H9 (cell line): ENCODE measurements around the gene NALCN. TPM values are rescaled to one million over a fixed set of nuclear protein-coding genes. Genes with fewer than 3 reads are reported as not detected.

Source experiments
- DNase-seq: peaks from one replicate; pipeline ENCODE4 v3.0.0-alpha.2; 2017
- H2AFZ ChIP-seq: one replicate; pipeline ENCODE4 v1.6.1; 2013; ENCODE audit warnings: mild to moderate bottlenecking, low read length, control low read depth, moderate library complexity
- H2AK5ac ChIP-seq: 2 replicates; pipeline ENCODE4 v1.6.1; 2013; ENCODE audit warnings: low read length, control low read depth, mixed read lengths; ENCODE audit not compliant: insufficient read length
- H2BK120ac ChIP-seq: one replicate; pipeline ENCODE4 v1.6.1; 2013; ENCODE audit warnings: low read depth, mild to moderate bottlenecking, low read length, control low read depth, inconsistent platforms; ENCODE audit not compliant: poor library complexity, severe bottlenecking
- H2BK12ac ChIP-seq: 2 replicates; pipeline ENCODE4 v1.6.1; 2013; ENCODE audit warnings: low read length, control low read depth, mixed read lengths, low read depth; ENCODE audit not compliant: insufficient read length
- H2BK15ac ChIP-seq: 2 replicates; pipeline ENCODE4 v1.6.1; 2013; ENCODE audit warnings: low read depth, low read length, control low read depth
- H2BK20ac ChIP-seq: one replicate; pipeline ENCODE4 v1.6.1; 2013; ENCODE audit warnings: low read depth, mild to moderate bottlenecking, low read length, control low read depth, inconsistent platforms; ENCODE audit not compliant: poor library complexity, severe bottlenecking
- H2BK5ac ChIP-seq: 2 replicates; pipeline ENCODE4 v1.6.1; 2013; ENCODE audit warnings: low read length, control low read depth, mixed read lengths; ENCODE audit not compliant: insufficient read length
- H3K14ac ChIP-seq: 2 replicates; pipeline ENCODE4 v1.6.1; 2013; ENCODE audit warnings: low read length, control low read depth; ENCODE audit not compliant: insufficient read depth
- H3K18ac ChIP-seq: 2 replicates; pipeline ENCODE4 v1.6.1; 2013; ENCODE audit warnings: low read depth, mild to moderate bottlenecking, mixed read lengths, low read length, control low read depth; ENCODE audit not compliant: insufficient read length
- H3K23ac ChIP-seq: 2 replicates; pipeline ENCODE4 v1.6.1; 2013; ENCODE audit warnings: low read length, control low read depth, mixed read lengths, low read depth; ENCODE audit not compliant: insufficient read length
- H3K23me2 ChIP-seq: 2 replicates; pipeline ENCODE4 v1.6.1; 2013; ENCODE audit warnings: low read depth, mild to moderate bottlenecking, mixed read lengths, low read length, control low read depth; ENCODE audit not compliant: insufficient read length, poor library complexity, severe bottlenecking
- H3K27ac ChIP-seq: 2 replicates; pipeline ENCODE4 v1.5.1; 2013; ENCODE audit warnings: low read length, control low read depth, mixed read lengths, low read depth; ENCODE audit not compliant: insufficient read length
- H3K27me3 ChIP-seq: 2 replicates; pipeline ENCODE4 v1.6.1; 2013; ENCODE audit warnings: low read length, control low read depth, inconsistent platforms; ENCODE audit not compliant: insufficient read depth
- H3K4ac ChIP-seq: 2 replicates; pipeline ENCODE4 v1.6.1; 2013; ENCODE audit warnings: low read depth, mild to moderate bottlenecking, control low read depth, inconsistent platforms, low read length, moderate library complexity
- H3K4me1 ChIP-seq: 2 replicates; pipeline ENCODE4 v1.6.1; 2013; ENCODE audit warnings: low read length, control low read depth, inconsistent platforms; ENCODE audit not compliant: insufficient read depth
- H3K4me2 ChIP-seq: 2 replicates; pipeline ENCODE4 v1.6.1; 2013; ENCODE audit warnings: low read length, control low read depth, mixed read lengths; ENCODE audit not compliant: insufficient read length, insufficient read depth
- H3K56ac ChIP-seq: 2 replicates; pipeline ENCODE4 v1.6.1; 2013; ENCODE audit warnings: low read depth, mild to moderate bottlenecking, mixed read lengths, low read length, control low read depth; ENCODE audit not compliant: insufficient read length
- H3K79me1 ChIP-seq: 2 replicates; pipeline ENCODE4 v1.6.1; 2013; ENCODE audit warnings: low read depth, mild to moderate bottlenecking, moderate library complexity, low read length, control low read depth, inconsistent platforms; ENCODE audit not compliant: insufficient read depth, poor library complexity, severe bottlenecking
- H3K79me2 ChIP-seq: 2 replicates; pipeline ENCODE4 v1.6.1; 2013; ENCODE audit warnings: low read length, control low read depth, inconsistent platforms; ENCODE audit not compliant: insufficient read depth
- H3K9ac ChIP-seq: 2 replicates; pipeline ENCODE4 v1.6.1; 2013; ENCODE audit warnings: low read length, control low read depth, mixed read lengths; ENCODE audit not compliant: insufficient read length; ENCODE audit errors: extremely low read depth
- H3K9me3 ChIP-seq: one replicate; pipeline ENCODE4 v1.6.1; 2013; ENCODE audit warnings: low read depth, low read length, inconsistent platforms; ENCODE audit not compliant: control insufficient read depth
- H3T11ph ChIP-seq: one replicate; pipeline ENCODE4 v1.6.1; 2013; ENCODE audit warnings: mild to moderate bottlenecking, low read length, control low read depth, inconsistent platforms
- H4K20me1 ChIP-seq: one replicate; pipeline ENCODE4 v1.6.1; 2013; ENCODE audit not compliant: control insufficient read depth, insufficient read length, insufficient read depth
- H4K5ac ChIP-seq: 2 replicates; pipeline ENCODE4 v1.6.1; 2013; ENCODE audit warnings: low read depth, mild to moderate bottlenecking, mixed read lengths, low read length, control low read depth; ENCODE audit not compliant: insufficient read length
- H4K8ac ChIP-seq: replicated peaks from 2 replicates; pipeline ENCODE4 v1.6.1; 2013; ENCODE audit warnings: low read length, control low read depth, mixed read lengths, low read depth; ENCODE audit not compliant: insufficient read length
- H4K91ac ChIP-seq: 2 replicates; pipeline ENCODE4 v1.6.1; 2013; ENCODE audit warnings: low read depth, mild to moderate bottlenecking, moderate library complexity, mixed read lengths, low read length, control low read depth; ENCODE audit not compliant: insufficient read length
- H3K27ac Mint-ChIP-seq, 3 experiments: 2 replicates in 2 of 3; 3 replicates in 1 of 3; pipeline ENCODE4 v1.8.0; 2020 to 2021; ENCODE audit warnings: mixed read lengths in 3 of 3, mild to moderate bottlenecking in 1 of 3, moderate library complexity in 1 of 3
- H3K27me3 Mint-ChIP-seq: 2 replicates; pipeline ENCODE4 v1.8.0; 2021; ENCODE audit warnings: low read depth, mild to moderate bottlenecking, moderate library complexity, mixed read lengths
- H3K36me3 Mint-ChIP-seq, 3 experiments: 2 replicates in 2 of 3; 3 replicates in 1 of 3; pipeline ENCODE4 v1.8.0; 2020 to 2021; ENCODE audit warnings: low read depth in 3 of 3, mixed read lengths in 3 of 3; ENCODE audit not compliant: insufficient read depth in 1 of 3
- H3K4me1 Mint-ChIP-seq, 2 experiments: 2 replicates each; pipeline ENCODE4 v1.8.0; 2020; ENCODE audit warnings: mixed read lengths in 2 of 2
- H3K4me3 Mint-ChIP-seq, 2 experiments: 2 replicates in 1 of 2; 3 replicates in 1 of 2; pipeline ENCODE4 v1.8.0; 2020 to 2021; ENCODE audit warnings: mild to moderate bottlenecking in 2 of 2, mixed read lengths in 2 of 2, moderate library complexity in 1 of 2
- H3K9me3 Mint-ChIP-seq, 2 experiments: 2 replicates in 1 of 2; 3 replicates in 1 of 2; pipeline ENCODE4 v1.8.0; 2020; ENCODE audit warnings: mild to moderate bottlenecking in 2 of 2, mixed read lengths in 2 of 2, moderate library complexity in 1 of 2
- CTCF ChIP-seq: fragments of 200-600 bp; sonication (generic); conservative IDR thresholded peaks from 3 replicates; pipeline ENCODE4 v1.8.0; 2021; ENCODE audit warnings: antibody characterized with exemption, mild to moderate bottlenecking
- WGBS: extraction: QIAGEN DNeasy Blood & Tissue Kit; methylation state at CpG from one replicate; pipeline ENCODE4 v1.1.7; 2013; ENCODE audit warnings: missing lambda C conversion rate, low lambda C conversion rate, mixed read lengths; ENCODE audit not compliant: insufficient read length; ENCODE audit errors: extremely low coverage; 5-methylcytosine and 5-hydroxymethylcytosine counted together
- total RNA-seq: library from RNA; stranded (reverse); gene quantifications from 2 replicates; pipeline ENCODE4 v1.2.1, GENCODE V29; 2021

NALCN gene
- total RNA-seq, 1 experiment from 2014 or later, result 0.09 TPM

GRCh38 chr13:101120007-101120406, 296.3 kb downstream of the NALCN start:
- Histone ChIP-seq H2AFZ (no peak overlapping the region), H3K4me1 (peaks cover 7% of the 10 kb centered on the region; the same call in 1 of the 2 replicates), H3T11ph (no peak overlapping the region), H3K4me2 (no peak overlapping the region), H3K27me3 (no peaks in the 10 kb centered on the region), H3K23me2 (no peaks in the 10 kb centered on the region), H2BK5ac (no peak overlapping the region), H3K23ac (no peak overlapping the region), H3K79me2 (no peaks in the 10 kb centered on the region), H2BK20ac (no peak overlapping the region), H3K56ac (no peak overlapping the region), H4K20me1 (no peaks in the 10 kb centered on the region), H3K4ac (no peak overlapping the region), H3K14ac (no peak overlapping the region), H2BK15ac (no peak overlapping the region), H3K18ac (no peak overlapping the region), H4K91ac (no peak overlapping the region), H4K8ac (no peak overlapping the region), H4K5ac (no peak overlapping the region), H2BK12ac (no peak overlapping the region), H3K9ac (no peak overlapping the region), H3K27ac (no peak overlapping the region), H3K79me1 (no peaks in the 10 kb centered on the region), H3K9me3 (no peaks in the 10 kb centered on the region), H2AK5ac (no peak overlapping the region), H2BK120ac (no peak overlapping the region)
- no CpG with 5 or more reads among the region's 2 CpGs for WGBS
- Mint-ChIP-seq H3K27ac (peak overlapping the region in 2 of 3 experiments; percentile 84 to 91; a peak in 3 of 7 replicates), H3K27me3 (no peaks in the 10 kb centered on the region), H3K36me3 (no peaks in the 10 kb centered on the region), H3K9me3 (no peaks in the 10 kb centered on the region), H3K4me3 (no peak overlapping the region), H3K4me1 (peaks cover 69 to 73% of the 10 kb centered on the region in 2 experiments)
- no peak for TF ChIP-seq CTCF
- DNase-seq, result no peak
